ENCODE measurements around the gene DMAC1.

DNA sequence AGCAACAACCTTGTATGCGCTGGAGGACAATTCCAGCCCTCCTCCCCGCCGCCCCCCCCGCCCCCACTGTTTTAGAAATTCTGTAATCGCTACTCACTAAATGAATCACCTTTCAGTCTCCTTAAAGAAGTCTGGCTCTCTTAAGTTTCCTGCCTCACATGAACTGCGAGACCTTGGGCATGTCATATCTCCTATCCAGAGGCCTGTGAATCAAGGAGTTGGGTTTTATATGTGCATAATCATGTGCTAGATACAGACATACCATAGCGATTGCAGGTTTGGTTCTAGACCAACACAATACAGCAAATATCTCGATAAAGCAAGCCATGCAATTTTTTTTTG lies 337 bp upstream of the DMAC1 start:
- TF ChIP-seq, protein P1, sequence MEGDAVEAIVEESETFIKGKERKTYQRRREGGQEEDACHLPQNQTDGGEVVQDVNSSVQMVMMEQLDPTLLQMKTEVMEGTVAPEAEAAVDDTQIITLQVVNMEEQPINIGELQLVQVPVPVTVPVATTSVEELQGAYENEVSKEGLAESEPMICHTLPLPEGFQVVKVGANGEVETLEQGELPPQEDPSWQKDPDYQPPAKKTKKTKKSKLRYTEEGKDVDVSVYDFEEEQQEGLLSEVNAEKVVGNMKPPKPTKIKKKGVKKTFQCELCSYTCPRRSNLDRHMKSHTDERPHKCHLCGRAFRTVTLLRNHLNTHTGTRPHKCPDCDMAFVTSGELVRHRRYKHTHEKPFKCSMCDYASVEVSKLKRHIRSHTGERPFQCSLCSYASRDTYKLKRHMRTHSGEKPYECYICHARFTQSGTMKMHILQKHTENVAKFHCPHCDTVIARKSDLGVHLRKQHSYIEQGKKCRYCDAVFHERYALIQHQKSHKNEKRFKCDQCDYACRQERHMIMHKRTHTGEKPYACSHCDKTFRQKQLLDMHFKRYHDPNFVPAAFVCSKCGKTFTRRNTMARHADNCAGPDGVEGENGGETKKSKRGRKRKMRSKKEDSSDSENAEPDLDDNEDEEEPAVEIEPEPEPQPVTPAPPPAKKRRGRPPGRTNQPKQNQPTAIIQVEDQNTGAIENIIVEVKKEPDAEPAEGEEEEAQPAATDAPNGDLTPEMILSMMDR (conservative IDR thresholded peaks at IDR 0.05) = no peak
- no peak for TF ChIP-seq EZH2 (IDR thresholded peaks at IDR 0.05; ENCODE audit: low read depth)
